Measurements from ENCODE around the gene B3GAT3.

DNA sequence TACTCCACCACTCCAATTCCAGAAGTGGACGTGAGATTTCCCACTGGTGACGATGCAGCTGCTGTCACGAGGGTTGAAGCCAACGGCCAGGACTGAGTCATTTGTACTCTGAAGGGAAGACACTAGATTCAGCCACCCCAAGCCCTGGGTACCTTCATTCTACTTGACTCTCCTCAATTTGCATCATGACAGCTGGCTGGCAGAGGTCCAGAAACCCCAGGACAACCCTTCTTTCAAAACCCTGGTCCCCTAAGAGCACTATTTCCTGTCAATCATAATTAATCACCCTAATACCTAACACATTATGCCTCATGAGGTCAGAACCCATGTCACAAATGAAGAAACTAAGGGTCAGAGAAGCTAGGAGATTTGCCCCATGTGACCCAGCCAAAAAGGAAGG, 14.1 kb downstream of the B3GAT3 start:
- TF ChIP-seq, protein P1, sequence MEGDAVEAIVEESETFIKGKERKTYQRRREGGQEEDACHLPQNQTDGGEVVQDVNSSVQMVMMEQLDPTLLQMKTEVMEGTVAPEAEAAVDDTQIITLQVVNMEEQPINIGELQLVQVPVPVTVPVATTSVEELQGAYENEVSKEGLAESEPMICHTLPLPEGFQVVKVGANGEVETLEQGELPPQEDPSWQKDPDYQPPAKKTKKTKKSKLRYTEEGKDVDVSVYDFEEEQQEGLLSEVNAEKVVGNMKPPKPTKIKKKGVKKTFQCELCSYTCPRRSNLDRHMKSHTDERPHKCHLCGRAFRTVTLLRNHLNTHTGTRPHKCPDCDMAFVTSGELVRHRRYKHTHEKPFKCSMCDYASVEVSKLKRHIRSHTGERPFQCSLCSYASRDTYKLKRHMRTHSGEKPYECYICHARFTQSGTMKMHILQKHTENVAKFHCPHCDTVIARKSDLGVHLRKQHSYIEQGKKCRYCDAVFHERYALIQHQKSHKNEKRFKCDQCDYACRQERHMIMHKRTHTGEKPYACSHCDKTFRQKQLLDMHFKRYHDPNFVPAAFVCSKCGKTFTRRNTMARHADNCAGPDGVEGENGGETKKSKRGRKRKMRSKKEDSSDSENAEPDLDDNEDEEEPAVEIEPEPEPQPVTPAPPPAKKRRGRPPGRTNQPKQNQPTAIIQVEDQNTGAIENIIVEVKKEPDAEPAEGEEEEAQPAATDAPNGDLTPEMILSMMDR (IDR thresholded peaks at IDR 0.05 in 4 of 5, conservative IDR thresholded peaks at IDR 0.05 in 1 of 5), result no peak
- no peak for TF ChIP-seq POLR2A (IDR thresholded peaks at IDR 0.05)

All from gastrocnemius medialis (tissue), 4 donors.